GM12878 (cell line): ENCODE measurements around the gene HCFC1. TPM values are rescaled to one million over a fixed set of nuclear protein-coding genes. Genes with fewer than 3 reads are reported as not detected.

Source experiments
- ATF2 ChIP-seq: IDR thresholded peaks from 2 replicates; pipeline ENCODE4 v1.6.1; 2012; ENCODE audit warnings: low read length, inconsistent platforms
- BCLAF1 ChIP-seq: fragments of 450-650 bp; IDR thresholded peaks from 2 replicates; pipeline ENCODE4 v1.6.1; 2017; ENCODE audit warnings: antibody characterized with exemption, mild to moderate bottlenecking, moderate library complexity
- CHD1 ChIP-seq: IDR thresholded peaks from 2 replicates; pipeline ENCODE4 v1.6.1; 2012; ENCODE audit warnings: low read depth, low read length, improper control_type of control experiment
- FOXK2 ChIP-seq: fragments of 450-650 bp; IDR thresholded peaks from 2 replicates; pipeline ENCODE4 v1.6.1; 2017; ENCODE audit warnings: mild to moderate bottlenecking, moderate library complexity
- GATAD2B ChIP-seq: fragments of 450-650 bp; conservative IDR thresholded peaks from 2 replicates; pipeline ENCODE4 v1.6.1; 2017; ENCODE audit warnings: low read depth, mild to moderate bottlenecking, moderate library complexity
- IRF4 ChIP-seq: IDR thresholded peaks from 2 replicates; pipeline ENCODE4 v1.6.1; 2011; ENCODE audit warnings: low read depth, low read length
- JUNB ChIP-seq: IDR thresholded peaks from 2 replicates; pipeline ENCODE4 v1.6.1; 2016; ENCODE audit warnings: antibody characterized with exemption, mild to moderate bottlenecking
- JUND ChIP-seq: IDR thresholded peaks from 2 replicates; pipeline ENCODE4 v1.6.1; 2012; ENCODE audit warnings: low read depth, mild to moderate bottlenecking, low read length, improper control_type of control experiment, moderate library complexity
- NFIC ChIP-seq: IDR thresholded peaks from 2 replicates; pipeline ENCODE4 v1.6.1; 2012; ENCODE audit warnings: low read depth, mild to moderate bottlenecking, inconsistent platforms, low read length, moderate library complexity
- NFYB ChIP-seq: IDR thresholded peaks from 2 replicates; pipeline ENCODE4 v1.6.1; 2011; ENCODE audit warnings: low read depth, mild to moderate bottlenecking, low read length, improper control_type of control experiment, moderate library complexity; ENCODE audit not compliant: insufficient read depth
- NKRF ChIP-seq: fragments of 450-650 bp; conservative IDR thresholded peaks from 2 replicates; pipeline ENCODE4 v1.6.1; 2017; ENCODE audit warnings: mild to moderate bottlenecking, moderate library complexity
- RELB ChIP-seq: fragments of 450-650 bp; IDR thresholded peaks from 2 replicates; pipeline ENCODE4 v1.6.1; 2017; ENCODE audit warnings: low read depth, mild to moderate bottlenecking, moderate library complexity
- REST ChIP-seq: IDR thresholded peaks from 2 replicates; pipeline ENCODE4 v1.6.1; 2012; ENCODE audit warnings: mild to moderate bottlenecking, low read depth, low read length
- RUNX3 ChIP-seq: IDR thresholded peaks from 2 replicates; pipeline ENCODE4 v1.6.1; 2012; ENCODE audit warnings: low read length, inconsistent platforms
- SMAD1 ChIP-seq: fragments of 450-650 bp; IDR thresholded peaks from 2 replicates; pipeline ENCODE4 v1.6.1; 2018; ENCODE audit warnings: mild to moderate bottlenecking, low read depth; ENCODE audit not compliant: partially characterized antibody
- SREBF2 ChIP-seq: IDR thresholded peaks from 2 replicates; pipeline ENCODE4 v1.6.1; 2012; ENCODE audit warnings: mild to moderate bottlenecking, low read length
- TCF12 ChIP-seq: IDR thresholded peaks from 2 replicates; pipeline ENCODE4 v1.6.1; 2011; ENCODE audit warnings: low read depth, mild to moderate bottlenecking, low read length
- ZNF24 ChIP-seq: fragments of 450-650 bp; IDR thresholded peaks from 2 replicates; pipeline ENCODE4 v1.6.1; 2017; ENCODE audit warnings: antibody characterized with exemption, mild to moderate bottlenecking
- polyA plus RNA-seq, 11 experiments: library from polyadenylated mRNA; depleted of rRNA in 4 of 11; unstranded in 6 of 11; stranded (reverse) in 5 of 11; fragments of >200 nt; fragmentation: Nextera tagmentation in 4 of 11; fragmentation: Illumina TruSeq in 1 of 11; extraction: Ambion mirVana in 4 of 11; extraction: Trizol in 1 of 11; gene quantifications; 1 replicate in 1 of 11; 2 replicates in 10 of 11; pipeline versions ENCODE4 v1.2.1 to v1.2.3, GENCODE V29; 2011 to 2016; ENCODE audit warnings: inconsistent platforms in 2 of 11, missing spikeins in 2 of 11, low read depth in 1 of 11
- total RNA-seq, 4 experiments: library from RNA; depleted of rRNA in 3 of 4; stranded (reverse); fragments of >200 nt in 3 of 4; fragmentation: Illumina TruSeq in 1 of 4; extraction: Trizol in 1 of 4; gene quantifications; 2 replicates each; pipeline versions ENCODE4 v1.2.1 to v1.2.3, GENCODE V29; 2013 to 2021

HCFC1 gene
- total and polyA plus RNA-seq, 10 of the 15 experiments (the other 5 are each of a cell fraction or from before 2014, with no cell fraction given), result 3.9 to 92.7 (median 23.5) TPM

GRCh38 chrX:153927922-153928760 is 43.5 kb downstream of the HCFC1 start (continued):
- no peak; the same call in 1 of the 2 replicates for TF ChIP-seq ATF2
- no peak for TF ChIP-seq NFIC
- no peak for TF ChIP-seq JUNB
- no peak for TF ChIP-seq RELB
- no peak; the same call in 1 of the 2 replicates for TF ChIP-seq RUNX3
- no peak for TF ChIP-seq CHD1
- TF ChIP-seq TCF12, result 0 out of 2 replicates have a peak, but pooled peaks have one; percentile 14
- no peak for TF ChIP-seq SREBF2
- no peak for TF ChIP-seq ZNF24
- peak; percentile 49; the same call in 1 of the 2 replicates for TF ChIP-seq NKRF
- no peak for TF ChIP-seq BCLAF1
- TF ChIP-seq IRF4, result no peak
- TF ChIP-seq NFYB, result peak; percentile 64; the same call in 1 of the 2 replicates
- TF ChIP-seq GATAD2B, result 0 out of 2 replicates have a peak, but pooled peaks have one; percentile 65
- TF ChIP-seq FOXK2, result no peak
- no peak for TF ChIP-seq JUND
- TF ChIP-seq SMAD1, result no peak
- no peak for TF ChIP-seq REST
